Neural cell (in vitro differentiated cells): ENCODE measurements around the gene PHC1. TPM values are rescaled to one million over a fixed set of nuclear protein-coding genes. Genes with fewer than 3 reads are reported as not detected.

Experiments used
- H2AFZ ChIP-seq: fragments of 200-600, 300-800 bp; sonication (generic), shearing (Covaris generic); 2 replicates; pipeline ENCODE4 v1.6.0; 2014; ENCODE audit warnings: low read depth, mild to moderate bottlenecking, antibody characterized with exemption, low read length, moderate library complexity
- H3F3A ChIP-seq: fragments of 200-600 bp; shearing (Covaris generic); 2 replicates; pipeline ENCODE4 v1.6.1; 2016; ENCODE audit warnings: mild to moderate bottlenecking, moderate library complexity, mixed read lengths, antibody characterized with exemption, low read length; ENCODE audit not compliant: insufficient read depth, poor library complexity, severe bottlenecking
- H3K27ac ChIP-seq: fragments of 200-600, 300-800 bp; sonication (generic), shearing (Covaris generic); 2 replicates; pipeline ENCODE4 v1.5.1; 2014; ENCODE audit warnings: mild to moderate bottlenecking, low read length, moderate library complexity
- H3K27me3 ChIP-seq: fragments of 300-800, 200-600 bp; sonication (generic), shearing (Covaris generic); 2 replicates; pipeline ENCODE4 v1.6.0; 2014; ENCODE audit warnings: mild to moderate bottlenecking, low read depth, low read length, moderate library complexity; ENCODE audit not compliant: insufficient read depth
- H3K36me3 ChIP-seq: fragments of 300-800, 200-600 bp; sonication (generic), shearing (Covaris generic); 2 replicates; pipeline ENCODE4 v1.5.1; 2014; ENCODE audit warnings: mild to moderate bottlenecking, antibody characterized with exemption, low read length, moderate library complexity; ENCODE audit not compliant: insufficient read depth
- H3K4me2 ChIP-seq: fragments of 300-800, 200-600 bp; sonication (generic), shearing (Covaris generic); 2 replicates; pipeline ENCODE4 v1.6.0; 2014; ENCODE audit warnings: mild to moderate bottlenecking, low read length
- H3K4me3 ChIP-seq: fragments of 300-800, 200-600 bp; sonication (generic), shearing (Covaris generic); 2 replicates; pipeline ENCODE4 v1.5.1; 2014; ENCODE audit warnings: mild to moderate bottlenecking, low read length, moderate library complexity
- H3K79me2 ChIP-seq: fragments of 200-600 bp; shearing (Covaris generic); replicated peaks from 2 replicates; pipeline ENCODE4 v1.6.0; 2014; ENCODE audit warnings: mild to moderate bottlenecking, low read length, moderate library complexity; ENCODE audit not compliant: insufficient read depth
- H3K9ac ChIP-seq: fragments of 300-800, 200-600 bp; sonication (generic), shearing (Covaris generic); 2 replicates; pipeline ENCODE4 v1.6.1; 2016; ENCODE audit warnings: mild to moderate bottlenecking, low read length, mixed read lengths
- H3K9me2 ChIP-seq: fragments of 200-600 bp; shearing (Covaris generic); 2 replicates; pipeline ENCODE4 v1.6.1; 2016; ENCODE audit warnings: mild to moderate bottlenecking, low read length, mixed read lengths; ENCODE audit not compliant: insufficient read depth
- H3K9me3 ChIP-seq: fragments of 200-600, 300-800 bp; sonication (generic), shearing (Covaris generic); 2 replicates; pipeline ENCODE4 v1.6.1; 2016; ENCODE audit warnings: mild to moderate bottlenecking, mixed run types, low read length, moderate library complexity, mixed read lengths
- H4K20me1 ChIP-seq: fragments of 200-600 bp; shearing (Covaris generic); 2 replicates; pipeline ENCODE4 v1.6.1; 2016; ENCODE audit warnings: mild to moderate bottlenecking, mixed run types; ENCODE audit not compliant: insufficient read depth
- CTCF ChIP-seq: fragments of 450-650 bp; IDR thresholded peaks from 2 replicates; pipeline ENCODE4 v1.5.1; 2014; ENCODE audit warnings: antibody characterized with exemption, mild to moderate bottlenecking, moderate library complexity; ENCODE audit not compliant: poor library complexity, severe bottlenecking
- EP300 ChIP-seq: fragments of 450-650 bp; conservative IDR thresholded peaks from 2 replicates; pipeline ENCODE4 v1.6.1; 2014; ENCODE audit warnings: antibody characterized with exemption, mild to moderate bottlenecking, moderate library complexity; ENCODE audit not compliant: poor library complexity, severe bottlenecking
- EZH2 ChIP-seq: fragments of 200-600, 300-800 bp; shearing (Covaris generic), sonication (generic); IDR thresholded peaks from 2 replicates; pipeline ENCODE4 v1.6.1; 2014; ENCODE audit warnings: antibody characterized with exemption, low read length, borderline replicate concordance, mild to moderate bottlenecking; ENCODE audit not compliant: insufficient read depth, poor library complexity, severe bottlenecking
- MXI1 ChIP-seq: fragments of 450-650 bp; conservative IDR thresholded peaks from 2 replicates; pipeline ENCODE4 v1.6.1; 2014; ENCODE audit warnings: antibody characterized with exemption, mild to moderate bottlenecking; ENCODE audit not compliant: poor library complexity, severe bottlenecking
- POLR2AphosphoS5 ChIP-seq: IDR thresholded peaks from 2 replicates; pipeline ENCODE4 v1.6.1; 2012
- RAD21 ChIP-seq: fragments of 450-650 bp; conservative IDR thresholded peaks from 2 replicates; pipeline ENCODE4 v1.6.1; 2014; ENCODE audit warnings: antibody characterized with exemption, mild to moderate bottlenecking, moderate library complexity
- SMC3 ChIP-seq: fragments of 450-650 bp; conservative IDR thresholded peaks from 2 replicates; pipeline ENCODE4 v1.6.1; 2014; ENCODE audit warnings: antibody characterized with exemption, mild to moderate bottlenecking, moderate library complexity; ENCODE audit not compliant: poor library complexity
- TAF1 ChIP-seq: IDR thresholded peaks from 2 replicates; pipeline ENCODE4 v1.6.1; 2012; ENCODE audit warnings: low read depth
- polyA plus RNA-seq: library from polyadenylated mRNA; depleted of rRNA; stranded (reverse); fragments of >200 nt; gene quantifications from 2 replicates; pipeline ENCODE4 v1.2.3, GENCODE V29; 2014
- TF ChIP-seq, protein P1 (sequence below): IDR thresholded peaks from 2 replicates; pipeline ENCODE4 v1.6.1; 2012; ENCODE audit warnings: borderline replicate concordance

The PHC1 gene
- polyA plus RNA-seq, 1 donor from 2014 or later: 104 TPM

DNA sequence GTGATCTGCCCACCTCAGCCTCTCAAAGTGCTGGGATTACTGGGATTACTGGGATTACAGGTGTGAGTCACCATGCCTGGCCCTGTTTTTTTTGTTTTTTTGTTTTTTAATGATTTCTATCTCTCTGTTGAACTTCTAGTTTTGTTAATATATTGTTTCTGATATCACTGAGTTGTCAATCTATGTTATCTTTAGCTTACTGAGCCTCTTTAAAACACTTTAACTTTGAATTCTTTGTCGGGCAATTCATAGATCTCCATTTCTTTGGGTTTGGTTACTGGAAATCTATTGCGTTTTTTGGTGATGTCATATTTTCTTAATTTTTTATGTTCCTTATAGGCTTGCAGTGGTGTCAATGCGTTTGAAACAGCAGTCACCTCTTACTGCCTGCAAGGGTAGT is 65.8 kb downstream of the PHC1 start:
- Histone ChIP-seq H3K4me2 (no peak overlapping the region), H3K9me3 (peaks cover 6% of the 10 kb centered on the region), H4K20me1 (no peaks in the 10 kb centered on the region), H3K27me3 (no peaks in the 10 kb centered on the region), H3K9me2 (no peaks in the 10 kb centered on the region), H3K4me3 (no peak overlapping the region), H2AFZ (no peak overlapping the region), H3K79me2 (no peaks in the 10 kb centered on the region), H3K27ac (no peak overlapping the region), H3K36me3 (no peaks in the 10 kb centered on the region), H3F3A (no peaks in the 10 kb centered on the region), H3K9ac (no peak overlapping the region)
- TF ChIP-seq CTCF: no peak

DNA sequence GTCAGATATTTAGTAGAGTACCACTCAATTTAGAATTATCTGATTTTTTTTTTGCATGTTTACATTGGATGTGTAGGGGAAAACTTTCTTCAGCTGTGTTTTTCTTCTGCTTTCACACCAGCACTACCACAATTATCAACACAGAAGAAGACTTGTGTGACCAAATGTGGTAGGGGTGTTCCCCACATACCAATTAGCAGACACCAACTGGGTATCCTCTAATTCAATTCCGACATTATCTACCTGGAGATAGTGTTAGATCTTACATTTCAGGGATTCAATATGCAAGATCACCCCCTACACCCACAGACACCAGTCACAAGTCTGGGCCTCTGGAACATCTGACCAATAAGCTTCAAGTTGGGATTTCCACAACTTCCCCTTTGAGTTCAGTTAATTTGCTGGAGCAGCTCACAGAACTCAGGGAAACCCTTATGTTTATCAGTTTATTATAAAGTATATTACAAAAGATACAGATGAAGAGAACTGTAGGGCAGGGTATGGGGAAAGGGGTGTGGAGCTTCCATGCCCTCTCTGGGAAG is 71.0 kb downstream of the PHC1 start:
- no peak overlapping the region for H3K4me2 ChIP-seq
- no peaks in the 10 kb centered on the region for H4K20me1 ChIP-seq
- no peaks in the 10 kb centered on the region for H3K79me2 ChIP-seq
- no peak overlapping the region for H2AFZ ChIP-seq
- H3K36me3 ChIP-seq: no peaks in the 10 kb centered on the region
- H3K9me2 ChIP-seq: no peaks in the 10 kb centered on the region
- TF ChIP-seq EP300 (no peak), SMC3 (no peak), MXI1 (no peak), TAF1 (no peak), POLR2AphosphoS5 (no peak), EZH2 (no peak), CTCF (no peak), RAD21 (no peak)
- TF ChIP-seq, protein P1, sequence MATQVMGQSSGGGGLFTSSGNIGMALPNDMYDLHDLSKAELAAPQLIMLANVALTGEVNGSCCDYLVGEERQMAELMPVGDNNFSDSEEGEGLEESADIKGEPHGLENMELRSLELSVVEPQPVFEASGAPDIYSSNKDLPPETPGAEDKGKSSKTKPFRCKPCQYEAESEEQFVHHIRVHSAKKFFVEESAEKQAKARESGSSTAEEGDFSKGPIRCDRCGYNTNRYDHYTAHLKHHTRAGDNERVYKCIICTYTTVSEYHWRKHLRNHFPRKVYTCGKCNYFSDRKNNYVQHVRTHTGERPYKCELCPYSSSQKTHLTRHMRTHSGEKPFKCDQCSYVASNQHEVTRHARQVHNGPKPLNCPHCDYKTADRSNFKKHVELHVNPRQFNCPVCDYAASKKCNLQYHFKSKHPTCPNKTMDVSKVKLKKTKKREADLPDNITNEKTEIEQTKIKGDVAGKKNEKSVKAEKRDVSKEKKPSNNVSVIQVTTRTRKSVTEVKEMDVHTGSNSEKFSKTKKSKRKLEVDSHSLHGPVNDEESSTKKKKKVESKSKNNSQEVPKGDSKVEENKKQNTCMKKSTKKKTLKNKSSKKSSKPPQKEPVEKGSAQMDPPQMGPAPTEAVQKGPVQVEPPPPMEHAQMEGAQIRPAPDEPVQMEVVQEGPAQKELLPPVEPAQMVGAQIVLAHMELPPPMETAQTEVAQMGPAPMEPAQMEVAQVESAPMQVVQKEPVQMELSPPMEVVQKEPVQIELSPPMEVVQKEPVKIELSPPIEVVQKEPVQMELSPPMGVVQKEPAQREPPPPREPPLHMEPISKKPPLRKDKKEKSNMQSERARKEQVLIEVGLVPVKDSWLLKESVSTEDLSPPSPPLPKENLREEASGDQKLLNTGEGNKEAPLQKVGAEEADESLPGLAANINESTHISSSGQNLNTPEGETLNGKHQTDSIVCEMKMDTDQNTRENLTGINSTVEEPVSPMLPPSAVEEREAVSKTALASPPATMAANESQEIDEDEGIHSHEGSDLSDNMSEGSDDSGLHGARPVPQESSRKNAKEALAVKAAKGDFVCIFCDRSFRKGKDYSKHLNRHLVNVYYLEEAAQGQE: no peak
- no peaks in the 10 kb centered on the region for H3K27me3 ChIP-seq
- H3K9ac ChIP-seq: no peak overlapping the region
- no peak overlapping the region for H3K4me3 ChIP-seq
- H3K9me3 ChIP-seq: peaks cover 6% of the 10 kb centered on the region
- H3K27ac ChIP-seq: no peak overlapping the region
- H3F3A ChIP-seq: no peaks in the 10 kb centered on the region
